ENCODE measurements around the gene BAIAP2L1. TPM values are rescaled to one million over a fixed set of nuclear protein-coding genes. Genes with fewer than 3 reads are reported as not detected.
A peak's percentile ranks its signal among the peaks of the same experiment; 100 is the strongest.

BAIAP2L1 gene
- total RNA-seq, 6 experiments from 2014 or later, result 9.1 to 29.5 (median 25.2) TPM

- ATAC-seq, result peak; percentile 39 to 67 (median 62)
- Histone ChIP-seq H3K27me3 (no peaks in the 10 kb centered on the region), H3K4me3 (no peak overlapping the region), H3K27ac (no peak overlapping the region), H3K4me1 (peaks cover 0 to 12% (median under 1%) of the 10 kb centered on the region in 4 donors), H3K36me3 (no peaks in the 10 kb centered on the region), H3K9me3 (no peaks in the 10 kb centered on the region)
- intact Hi-C loops (cut with DNase I), result no loop called here
- TF ChIP-seq CTCF (IDR thresholded peaks at IDR 0.05) (no peak), POLR2A (IDR thresholded peaks at IDR 0.05) (no peak)
- 67% methylated on average over 6 of the region's 11 CpGs for WGBS (ENCODE audit: insufficient coverage, low coverage, low lambda C conversion rate, missing lambda C conversion rate)
- DNase-seq, result peak in 2 of 3 donors; percentile 33
Measured at GRCh38 chr7:98365863-98366561, 34.9 kb downstream of the BAIAP2L1 start.

GRCh38 chr7:98364220-98364619, 36.7 kb downstream of the BAIAP2L1 start:
- 92% methylated on average over 8 of the region's 8 CpGs for WGBS (ENCODE audit: insufficient coverage, low coverage, low lambda C conversion rate, missing lambda C conversion rate)
- ATAC-seq (no peak), DNase-seq (peak in 1 of 3 donors; percentile 10)
- Histone ChIP-seq H3K36me3 (no peaks in the 10 kb centered on the region), H3K4me3 (no peak overlapping the region), H3K9me3 (no peaks in the 10 kb centered on the region), H3K27ac (no peak overlapping the region), H3K27me3 (no peaks in the 10 kb centered on the region), H3K4me1 (peaks cover 0 to 16% (median 6%) of the 10 kb centered on the region in 4 donors)
- intact Hi-C loops (cut with DNase I), result no loop called here
- TF ChIP-seq CTCF (IDR thresholded peaks at IDR 0.05) (no peak), POLR2A (IDR thresholded peaks at IDR 0.05) (no peak)

- H3K4me3 ChIP-seq, result no peak overlapping the region
- intact Hi-C loops (cut with DNase I), result no loop called here
- peaks cover 0 to 23% (median 6%) of the 10 kb centered on the region in 4 donors for H3K4me1 ChIP-seq
- H3K36me3 ChIP-seq, result no peaks in the 10 kb centered on the region
- no peak overlapping the region for H3K27ac ChIP-seq
- 70% methylated on average over 2 of the region's 4 CpGs for WGBS (ENCODE audit: insufficient coverage, low coverage, low lambda C conversion rate, missing lambda C conversion rate)
- no peak for DNase-seq
- H3K9me3 ChIP-seq, result no peaks in the 10 kb centered on the region
- H3K27me3 ChIP-seq, result no peaks in the 10 kb centered on the region
- no peak for ATAC-seq
- TF ChIP-seq POLR2A (IDR thresholded peaks at IDR 0.05) (no peak), CTCF (IDR thresholded peaks at IDR 0.05) (no peak)
Measured at GRCh38 chr7:98362517-98362916, 38.4 kb downstream of the BAIAP2L1 start.

- peaks cover 0 to 27% (median 6%) of the 10 kb centered on the region in 4 donors for H3K4me1 ChIP-seq
- DNase-seq (peak in 1 of 3 donors; percentile 65), ATAC-seq (peak; percentile 63 to 83 (median 74))
- no peaks in the 10 kb centered on the region for H3K27me3 ChIP-seq
- no peak for TF ChIP-seq POLR2A (IDR thresholded peaks at IDR 0.05)
- no peak for TF ChIP-seq CTCF (IDR thresholded peaks at IDR 0.05)
- intact Hi-C loops (cut with DNase I), result no loop called here
- H3K4me3 ChIP-seq, result no peak overlapping the region
- H3K27ac ChIP-seq, result peak overlapping the region in 2 of 3 donors; percentile 11 to 69
- WGBS (ENCODE audit: insufficient coverage, low coverage, low lambda C conversion rate, missing lambda C conversion rate), result 43% methylated on average over 7 of the region's 10 CpGs
- no peaks in the 10 kb centered on the region for H3K36me3 ChIP-seq
- no peaks in the 10 kb centered on the region for H3K9me3 ChIP-seq
Measured at GRCh38 chr7:98360221-98361130, 40.4 kb downstream of the BAIAP2L1 start.

Measured in right lobe of liver (tissue), 6 donors.